Smooth muscle cell (in vitro differentiated cells): Measurements from ENCODE around the gene METTL21A. TPM values are rescaled to one million over a fixed set of nuclear protein-coding genes. Genes with fewer than 3 reads are reported as not detected.
A peak's percentile ranks its signal among the peaks of the same experiment; 100 is the strongest.

Experiments
- DNase-seq: peaks from one replicate; lab custom pipeline; 2025; ENCODE audit not compliant: unreplicated experiment; lab: John Stamatoyannopoulos, UW
- H2AFZ ChIP-seq: fragments of 200-600 bp; sonication (generic); 2 replicates; pipeline ENCODE4 v1.6.0; 2016; ENCODE audit warnings: antibody characterized with exemption, low read depth, mild to moderate bottlenecking
- H3F3A ChIP-seq: fragments of 200-600 bp; sonication (generic); 2 replicates; pipeline ENCODE4 v1.6.0; 2017; ENCODE audit warnings: antibody characterized with exemption, low read depth
- H3K27ac ChIP-seq: fragments of 200-600 bp; sonication (generic); 2 replicates; pipeline ENCODE4 v1.5.1; 2016; ENCODE audit warnings: low read depth, mild to moderate bottlenecking
- H3K27me3 ChIP-seq: fragments of 200-600 bp; sonication (generic); 2 replicates; pipeline ENCODE4 v1.6.1; 2016; ENCODE audit warnings: low read depth, mild to moderate bottlenecking
- H3K36me3 ChIP-seq: fragments of 200-600 bp; sonication (generic); 2 replicates; pipeline ENCODE4 v1.5.1; 2016; ENCODE audit warnings: low read depth
- H3K4me1 ChIP-seq: fragments of 200-600 bp; sonication (generic); 2 replicates; pipeline ENCODE4 v1.5.1; 2016; ENCODE audit warnings: low read depth
- H3K4me2 ChIP-seq: fragments of 200-600 bp; sonication (generic); 2 replicates; pipeline ENCODE4 v1.6.0; 2016; ENCODE audit warnings: mild to moderate bottlenecking
- H3K4me3 ChIP-seq: fragments of 200-600 bp; sonication (generic); 2 replicates; pipeline ENCODE4 v1.5.1; 2016; ENCODE audit warnings: mild to moderate bottlenecking
- H3K79me2 ChIP-seq: fragments of 200-600 bp; sonication (generic); 2 replicates; pipeline ENCODE4 v1.6.0; 2016; ENCODE audit warnings: low read depth, mild to moderate bottlenecking
- H3K9ac ChIP-seq: fragments of 200-600 bp; sonication (generic); 2 replicates; pipeline ENCODE4 v1.6.0; 2016; ENCODE audit warnings: low read depth
- H3K9me3 ChIP-seq: fragments of 200-600 bp; sonication (generic); replicated peaks from 2 replicates; pipeline ENCODE4 v1.5.1; 2016; ENCODE audit warnings: low read depth
- H4K20me1 ChIP-seq: fragments of 200-600 bp; sonication (generic); 2 replicates; pipeline ENCODE4 v1.6.0; 2016; ENCODE audit warnings: low read depth
- CTCF ChIP-seq: fragments of 200-600 bp; sonication (generic); IDR thresholded peaks from 2 replicates; pipeline ENCODE4 v1.5.1; 2017; ENCODE audit warnings: borderline replicate concordance, mild to moderate bottlenecking, antibody characterized with exemption; ENCODE audit not compliant: insufficient read depth, poor library complexity, severe bottlenecking
- WGBS: methylation state at CpG from one replicate; pipeline ENCODE4 v1.1.7; 2016; ENCODE audit warnings: low lambda C conversion rate; 5-methylcytosine and 5-hydroxymethylcytosine counted together
- polyA plus RNA-seq: library from polyadenylated mRNA; unstranded; fragments of >200 nt; fragmentation: Nextera tagmentation; extraction: Ambion mirVana; gene quantifications from 2 replicates; pipeline ENCODE4 v1.2.1, GENCODE V29; 2016
- total RNA-seq: library from RNA; depleted of rRNA; stranded (reverse); fragments of >200 nt; gene quantifications from 2 replicates; pipeline ENCODE4 v1.2.3, GENCODE V29; 2014

The METTL21A gene
- total and polyA plus RNA-seq, 2 experiments from 2014 or later = 13.0 to 19.6 TPM

GRCh38 chr2:207617011-207617671 lies 8.1 kb downstream of the METTL21A start:
- no peak overlapping the region for H2AFZ ChIP-seq
- no peaks in the 10 kb centered on the region for H3K36me3 ChIP-seq
- H3K4me2 ChIP-seq = peak overlapping the region; percentile 47
- H4K20me1 ChIP-seq = no peaks in the 10 kb centered on the region
- H3K9me3 ChIP-seq = no peaks in the 10 kb centered on the region
- 19% methylated on average over 6 of the region's 6 CpGs for WGBS
- no peak overlapping the region for H3K4me3 ChIP-seq
- no peak for DNase-seq
- H3K9ac ChIP-seq = peak overlapping the region; percentile 30
- peak overlapping the region; percentile 90 for H3K27ac ChIP-seq
- no peak for TF ChIP-seq CTCF
- no peaks in the 10 kb centered on the region for H3K27me3 ChIP-seq
- H3F3A ChIP-seq = peaks cover 13% of the 10 kb centered on the region
- H3K4me1 ChIP-seq = no peaks in the 10 kb centered on the region
- no peaks in the 10 kb centered on the region for H3K79me2 ChIP-seq

DNA sequence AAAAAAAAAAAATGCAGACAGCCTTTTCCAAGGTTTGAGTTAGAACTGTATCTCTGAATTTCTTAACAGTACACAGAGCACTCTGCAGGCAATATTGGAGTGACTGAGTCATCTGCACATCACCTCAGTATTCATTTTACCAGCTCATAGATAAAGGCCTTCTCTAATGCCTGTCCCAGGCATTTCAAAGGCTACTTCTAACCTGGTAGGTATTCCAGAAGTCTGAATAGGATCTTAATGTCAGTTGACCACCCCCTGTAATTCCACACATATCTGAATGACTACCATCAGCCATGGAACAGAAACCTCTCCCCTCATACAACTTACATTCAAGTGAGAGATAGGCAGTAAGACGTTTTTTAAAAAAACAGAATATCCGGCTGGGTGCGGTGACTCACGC lies 9.0 kb downstream of the METTL21A start:
- Histone ChIP-seq H3K4me3 (no peak overlapping the region), H3F3A (peaks cover 13% of the 10 kb centered on the region), H3K27ac (peak overlapping the region; percentile 90), H2AFZ (no peak overlapping the region), H3K9me3 (no peaks in the 10 kb centered on the region), H3K36me3 (no peaks in the 10 kb centered on the region), H4K20me1 (no peaks in the 10 kb centered on the region), H3K4me1 (no peaks in the 10 kb centered on the region), H3K9ac (no peak overlapping the region), H3K27me3 (no peaks in the 10 kb centered on the region), H3K79me2 (no peaks in the 10 kb centered on the region), H3K4me2 (peak overlapping the region; percentile 47)
- DNase-seq = no peak
- no peak for TF ChIP-seq CTCF
- 72% methylated on average over 4 of the region's 4 CpGs for WGBS

- no peaks in the 10 kb centered on the region for H3K36me3 ChIP-seq
- no peak overlapping the region for H2AFZ ChIP-seq
- H3K9ac ChIP-seq = no peak overlapping the region
- H3F3A ChIP-seq = peaks cover 13% of the 10 kb centered on the region
- H3K27ac ChIP-seq = no peak overlapping the region
- no peaks in the 10 kb centered on the region for H3K9me3 ChIP-seq
- H4K20me1 ChIP-seq = no peaks in the 10 kb centered on the region
- no peaks in the 10 kb centered on the region for H3K27me3 ChIP-seq
- H3K4me2 ChIP-seq = no peak overlapping the region
- no peak for TF ChIP-seq CTCF
- no peak overlapping the region for H3K4me3 ChIP-seq
- no peak for DNase-seq
- WGBS = 55% methylated on average over 2 of the region's 2 CpGs
- no peaks in the 10 kb centered on the region for H3K4me1 ChIP-seq
- H3K79me2 ChIP-seq = no peaks in the 10 kb centered on the region
These were observed 10.4 kb downstream of the METTL21A start for GRCh38 chr2:207614824-207615223.

DNA sequence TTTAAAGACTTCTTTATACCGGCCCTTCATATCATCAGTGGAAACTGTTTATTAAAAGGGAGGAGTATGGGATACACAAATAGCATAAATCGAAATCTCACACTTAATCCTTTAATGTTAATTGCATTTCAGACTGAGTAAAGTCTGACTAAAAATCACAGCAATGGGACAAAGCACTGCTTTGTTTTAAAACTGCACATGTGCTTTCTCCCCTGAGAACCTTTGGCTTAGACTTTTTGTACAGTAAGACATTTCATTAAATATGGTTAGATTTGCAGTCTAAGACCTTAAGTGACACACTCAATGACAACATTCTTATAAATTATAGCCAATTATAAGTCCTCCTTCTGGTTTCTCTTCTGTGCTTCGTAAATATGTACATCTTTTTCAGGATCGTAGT lies 12.5 kb downstream of the METTL21A start:
- Histone ChIP-seq H3K27ac (no peak overlapping the region), H3K27me3 (no peaks in the 10 kb centered on the region), H4K20me1 (no peaks in the 10 kb centered on the region), H3K36me3 (no peaks in the 10 kb centered on the region), H3K79me2 (no peaks in the 10 kb centered on the region), H3K9ac (no peak overlapping the region), H2AFZ (no peak overlapping the region), H3K4me2 (no peak overlapping the region), H3F3A (peaks cover 13% of the 10 kb centered on the region), H3K9me3 (no peaks in the 10 kb centered on the region), H3K4me3 (no peak overlapping the region), H3K4me1 (no peaks in the 10 kb centered on the region)
- TF ChIP-seq CTCF = no peak
- 90% methylated on average over 4 of the region's 4 CpGs for WGBS
- DNase-seq = no peak
